Measurements from ENCODE around the gene SYNJ1.
"Not testable (repeated sequence)": the region's sequence is repeated elsewhere in the genome, so short reads cannot be mapped to it uniquely, and the experiment has no call there.

Gene SYNJ1

DNA sequence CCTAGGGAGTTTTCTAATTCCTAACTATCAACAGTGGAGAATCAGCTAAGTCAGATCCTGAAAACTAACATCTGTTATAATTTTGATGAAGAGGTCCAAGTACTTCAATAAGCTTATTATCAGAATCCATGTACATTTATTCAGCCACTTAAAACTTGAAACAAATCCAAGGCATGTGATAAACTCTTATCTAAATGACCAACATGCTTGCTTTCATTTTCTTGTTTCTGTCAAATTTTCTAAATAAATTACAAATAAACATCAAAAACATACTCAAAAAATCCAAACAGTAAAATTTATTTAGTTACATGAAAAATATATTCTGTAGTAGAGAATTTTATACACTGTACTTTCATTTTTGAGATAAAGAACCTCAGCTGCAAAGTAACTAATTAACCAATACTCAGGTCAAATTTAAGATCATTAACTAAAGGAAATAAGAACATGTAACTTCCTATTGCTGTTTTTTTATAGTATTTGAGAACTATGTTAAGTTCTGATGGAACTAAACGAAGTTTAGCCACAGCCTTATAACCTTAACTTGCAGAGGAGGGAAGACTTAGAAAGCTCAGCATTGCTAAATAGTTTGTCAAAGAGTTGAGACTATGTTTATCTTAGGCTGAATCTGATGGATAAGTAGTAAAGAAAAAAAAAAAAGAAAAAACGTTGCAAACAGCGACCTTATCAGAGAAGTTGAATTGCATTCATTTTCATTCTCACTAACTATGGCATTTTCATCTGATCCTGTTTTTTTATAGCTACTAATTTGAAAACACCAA, 44.9 kb downstream of the SYNJ1 start:
- no peak for DNase-seq

DNA sequence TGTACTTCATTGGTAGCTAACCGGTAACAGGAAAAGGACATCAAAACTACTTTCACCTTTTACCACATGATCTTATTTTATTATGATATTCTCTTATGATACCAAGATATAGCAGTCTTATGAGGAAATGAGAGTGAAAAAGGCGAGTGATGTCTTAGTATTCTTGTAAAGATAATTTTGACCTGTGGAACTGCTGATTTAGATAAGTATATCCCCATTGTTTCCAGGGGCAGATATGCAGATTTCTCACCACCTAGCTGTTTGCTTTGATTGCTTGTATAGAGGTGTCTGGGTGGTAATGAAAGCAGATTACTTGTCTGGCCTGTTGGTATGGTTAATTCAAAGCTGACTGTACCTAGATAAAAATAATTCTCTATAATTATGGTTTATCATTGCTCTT, 53.1 kb downstream of the SYNJ1 start:
- DNase-seq, result no peak

DNA sequence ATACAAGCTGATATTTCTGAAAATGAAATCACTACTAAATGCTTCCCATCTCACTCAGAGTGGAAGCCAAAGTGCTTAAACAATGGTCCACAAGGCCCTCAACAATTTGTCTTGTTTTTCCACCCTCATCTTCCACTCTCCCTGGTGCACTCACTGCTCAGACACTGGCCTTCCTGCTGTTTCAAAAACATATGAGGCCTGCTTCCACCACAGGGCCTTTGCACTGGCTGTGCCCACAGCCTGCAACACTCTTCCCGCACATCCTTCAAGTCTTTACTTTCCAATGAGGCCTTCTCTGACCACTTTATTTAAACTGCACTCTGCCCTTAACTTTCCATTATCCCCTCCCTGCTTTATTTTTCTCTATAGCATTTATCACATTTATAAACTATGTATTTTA, 53.8 kb downstream of the SYNJ1 start:
- DNase-seq, result no peak

GRCh38 chr21:32666258-32666657, 61.6 kb downstream of the SYNJ1 start:
- no peak for DNase-seq

- not testable (repeated sequence) for DNase-seq
These were observed 63.7 kb downstream of the SYNJ1 start for GRCh38 chr21:32664095-32664494.

- not testable (repeated sequence) for DNase-seq
These were observed 65.8 kb downstream of the SYNJ1 start for GRCh38 chr21:32661981-32662380.

DNA sequence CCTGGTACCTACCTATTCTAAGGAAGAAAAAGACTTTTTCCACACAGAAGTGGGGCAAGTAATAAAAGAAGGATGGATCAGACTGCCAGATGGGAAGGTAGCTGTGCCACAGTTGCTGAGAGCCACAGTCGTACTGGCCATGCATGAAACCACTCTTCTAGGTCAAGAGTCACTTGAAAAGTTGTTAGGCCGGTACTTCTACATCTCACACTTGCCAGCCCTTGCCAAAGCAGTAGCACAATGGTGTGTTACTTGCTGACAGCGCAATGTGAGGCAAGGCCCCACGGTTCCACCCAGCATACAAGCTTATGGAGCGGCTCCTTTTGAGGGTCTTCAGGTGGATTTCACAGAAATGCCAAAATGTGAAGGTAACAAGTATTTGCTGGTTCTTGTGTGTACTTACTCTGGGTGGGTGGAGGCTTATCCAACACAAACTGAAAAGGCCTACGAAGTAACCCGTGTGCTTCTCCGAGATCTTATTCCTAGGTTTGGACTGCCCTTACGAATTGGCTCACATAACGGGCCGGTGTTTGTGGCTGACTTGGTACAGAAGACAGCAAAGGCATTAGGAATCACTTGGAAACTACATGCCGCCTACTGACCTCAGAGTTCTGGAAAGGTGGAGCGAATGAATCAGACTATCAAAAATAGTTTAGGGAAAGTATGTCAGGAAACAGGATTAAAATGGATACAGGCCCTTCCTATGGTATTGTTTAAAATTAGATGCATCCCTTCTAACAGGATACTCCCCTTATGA, 66.6 kb downstream of the SYNJ1 start:
- DNase-seq, result not testable (repeated sequence)

- no peak for DNase-seq
These were observed 69.3 kb downstream of the SYNJ1 start for GRCh38 chr21:32658524-32658923.

- peak; percentile 61 to 67 for DNase-seq
These were observed 74.4 kb downstream of the SYNJ1 start for GRCh38 chr21:32653326-32653901.

DNA sequence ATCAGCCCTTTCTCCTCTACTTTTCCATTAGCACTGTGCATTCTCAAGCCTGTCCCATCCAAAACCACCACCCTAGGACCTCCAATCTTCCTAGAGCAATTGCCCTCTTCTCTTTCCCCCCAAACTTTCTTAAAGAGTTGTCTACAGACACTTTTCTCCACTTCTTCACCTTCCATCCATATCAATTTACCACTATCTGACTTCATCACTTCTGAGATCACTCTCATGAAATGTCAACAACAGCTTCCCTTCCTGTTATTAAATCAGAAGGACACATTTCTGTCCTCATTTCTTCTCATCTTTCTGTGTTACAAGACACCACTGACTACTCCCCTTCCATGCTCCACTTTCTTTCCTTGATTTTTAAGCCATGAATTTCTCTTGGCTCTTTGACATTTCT, 79.6 kb downstream of the SYNJ1 start:
- no peak for DNase-seq

GRCh38 chr21:32645261-32646182, 82.3 kb downstream of the SYNJ1 start:
- no peak for DNase-seq

DNA sequence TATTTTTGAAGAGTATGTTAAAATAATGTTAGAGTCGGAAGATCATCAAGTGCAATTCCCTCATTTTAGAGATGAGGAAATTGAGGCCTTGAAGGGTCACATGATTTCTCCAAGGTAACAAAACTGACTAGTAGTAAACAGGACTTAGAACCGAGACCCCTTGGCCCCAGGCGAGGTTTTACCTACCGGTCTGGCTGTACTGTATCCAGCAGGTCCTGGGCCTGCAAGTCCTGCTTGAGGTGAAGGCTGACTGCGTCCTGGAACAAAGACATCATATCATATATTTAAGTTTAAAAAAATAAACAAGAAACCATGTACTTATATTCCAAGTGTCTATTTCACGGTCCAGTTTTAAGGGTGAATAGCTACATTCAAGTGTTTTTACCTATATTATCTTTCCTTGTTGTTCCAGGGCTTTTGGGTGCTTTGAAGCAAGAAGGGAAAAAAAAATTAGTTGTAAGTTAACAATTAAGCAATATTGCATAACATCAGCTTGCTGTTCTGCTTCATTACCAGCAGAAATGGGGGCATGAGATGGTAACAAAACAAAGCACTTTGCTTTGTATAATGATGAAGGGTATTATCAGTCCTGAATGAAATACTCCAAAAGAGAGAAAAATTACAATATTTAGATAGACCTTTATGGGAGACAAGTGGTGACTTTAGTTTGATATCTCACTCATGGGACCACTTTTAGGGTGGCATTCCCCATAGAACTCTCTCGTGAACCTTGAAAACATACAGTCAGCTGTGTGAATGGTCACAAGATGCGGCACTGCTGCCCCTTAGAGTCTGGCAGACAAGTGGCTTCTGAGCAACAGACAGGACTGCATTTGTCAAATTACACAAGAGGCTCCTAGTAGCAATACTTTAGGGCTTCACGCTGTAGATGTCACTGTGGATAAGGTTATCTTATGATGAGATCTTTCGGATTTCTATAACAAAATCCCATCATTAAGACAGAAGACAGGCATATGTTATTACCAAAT, 85.8 kb downstream of the SYNJ1 start:
- DNase-seq, result no peak

DNA sequence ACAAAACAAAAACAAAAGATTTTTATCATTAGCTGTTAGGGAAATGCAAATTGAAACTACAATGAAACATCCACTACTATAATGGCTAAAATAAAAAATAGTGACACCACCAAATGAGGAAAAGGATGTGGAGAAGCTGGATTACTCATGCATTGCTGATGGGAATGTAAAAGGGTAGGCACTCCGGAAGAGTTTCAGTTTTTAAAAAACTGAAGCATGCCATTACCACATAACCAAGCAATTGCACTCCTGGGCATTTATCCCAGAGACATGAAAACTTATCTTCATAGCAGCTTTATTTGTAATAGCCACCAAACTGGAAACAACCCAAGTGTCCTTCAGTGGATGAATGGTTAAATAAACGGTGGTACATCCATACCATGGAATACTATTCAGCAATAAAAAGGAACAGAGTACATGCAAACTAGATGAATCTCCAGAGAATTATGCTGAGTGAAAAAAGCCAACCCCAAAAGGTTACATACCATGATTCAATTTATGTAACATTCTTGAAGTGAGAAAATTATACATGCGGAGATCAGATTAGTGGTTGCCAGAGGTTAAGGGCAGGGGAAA, 101.1 kb downstream of the SYNJ1 start:
- no peak for DNase-seq

- DNase-seq, result not testable (repeated sequence)
These were observed 109.6 kb downstream of the SYNJ1 start for GRCh38 chr21:32618218-32618617.

- no peak for DNase-seq
These were observed 114.3 kb downstream of the SYNJ1 start for GRCh38 chr21:32613436-32614043.

DNA sequence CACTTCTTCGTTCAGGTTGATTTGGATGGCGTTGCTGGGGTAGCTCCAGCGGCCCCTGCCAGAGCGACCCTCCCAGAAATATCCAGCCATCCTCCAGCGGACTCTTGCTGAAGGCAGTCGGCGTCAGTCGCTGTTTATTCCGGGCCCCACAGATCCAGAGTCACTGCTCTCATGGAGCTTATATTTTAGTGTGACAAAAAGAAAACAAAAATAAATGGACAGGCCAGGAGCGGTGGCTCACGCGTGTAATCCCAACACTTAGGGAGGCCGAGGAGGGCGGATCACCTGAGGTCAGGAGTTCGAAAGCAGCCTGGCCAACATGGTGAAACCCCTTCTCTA, 114.8 kb downstream of the SYNJ1 start:
- no peak for DNase-seq

DNA sequence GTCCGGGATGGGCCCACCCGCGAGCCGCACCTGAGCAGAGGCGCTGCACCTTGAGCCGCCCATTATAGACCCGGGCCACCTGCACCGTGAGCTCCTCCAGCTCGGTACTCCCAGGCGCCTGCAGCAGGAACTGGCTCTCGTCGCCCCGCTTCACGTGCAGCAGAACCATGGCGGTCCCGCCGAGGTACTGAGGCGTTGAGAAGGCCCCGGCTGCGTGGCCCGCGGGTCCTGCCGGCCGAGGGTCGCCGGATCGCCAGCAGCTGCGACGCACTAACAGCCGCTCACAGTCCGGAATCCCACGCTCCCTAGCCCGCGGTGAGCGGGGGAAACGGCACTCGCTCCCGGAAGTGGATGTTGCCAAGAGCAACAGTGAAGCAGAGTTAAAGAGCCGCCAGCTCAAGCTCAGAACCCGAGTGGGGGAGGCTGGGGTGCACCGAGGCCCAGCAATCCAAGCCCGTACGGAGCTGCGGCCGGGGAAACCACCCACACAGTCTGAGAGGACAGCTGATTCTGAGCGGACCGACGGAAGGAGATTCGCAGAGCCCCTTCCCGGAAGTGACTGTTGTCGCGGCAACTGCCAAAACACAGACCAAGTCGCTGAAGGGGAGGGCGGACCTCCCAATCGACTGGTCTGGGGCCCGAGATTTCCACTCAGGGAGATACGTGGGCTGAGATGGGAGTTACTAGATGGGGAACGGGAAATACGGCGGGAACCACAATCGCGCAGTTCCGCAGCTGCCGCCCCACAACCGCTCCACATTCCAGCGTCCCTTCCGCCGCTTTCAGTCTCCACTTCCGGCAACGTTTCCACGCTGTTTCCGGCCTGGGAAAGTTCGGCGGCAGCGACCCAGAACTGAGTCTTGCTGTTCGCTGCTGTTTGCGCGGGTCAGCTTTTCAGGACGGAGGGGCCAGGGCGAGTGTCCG, 115.5 kb downstream of the SYNJ1 start, which contains the start of gene CFAP298:
Gene CFAP298, minus strand, starts transcription at position 303 of the 924 bp plus-strand sequence. Its CDS starts 134 bp downstream, at position 169.
- DNase-seq, result peak; percentile 90 to 93

DNA sequence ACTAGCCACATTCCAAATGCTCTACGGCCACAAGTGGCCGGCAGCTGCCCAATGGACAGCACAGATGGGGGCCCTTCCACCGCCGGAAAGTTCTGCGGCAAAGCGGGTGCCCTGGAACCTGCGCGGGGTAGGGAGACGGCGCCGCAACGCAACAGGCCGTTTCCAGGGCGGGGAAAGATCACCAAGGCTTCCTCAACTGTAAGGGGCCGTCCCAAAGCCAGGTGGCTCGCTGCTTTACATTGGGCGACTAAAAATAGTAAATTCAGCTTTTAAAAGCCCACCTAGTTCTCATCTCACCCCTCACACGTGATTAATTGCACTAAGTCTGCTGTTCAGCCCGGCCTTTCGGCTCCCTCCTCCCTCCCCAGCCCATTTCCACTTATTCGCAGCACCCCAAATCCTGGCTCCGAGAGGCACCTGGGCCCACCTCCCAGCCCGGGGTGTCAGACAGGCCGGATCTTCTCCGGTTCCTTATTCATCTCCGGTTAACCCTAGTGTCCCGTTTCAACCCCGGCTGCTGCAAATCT, 116.3 kb downstream of the SYNJ1 start:
- DNase-seq, result peak; percentile 50 to 57

DNA sequence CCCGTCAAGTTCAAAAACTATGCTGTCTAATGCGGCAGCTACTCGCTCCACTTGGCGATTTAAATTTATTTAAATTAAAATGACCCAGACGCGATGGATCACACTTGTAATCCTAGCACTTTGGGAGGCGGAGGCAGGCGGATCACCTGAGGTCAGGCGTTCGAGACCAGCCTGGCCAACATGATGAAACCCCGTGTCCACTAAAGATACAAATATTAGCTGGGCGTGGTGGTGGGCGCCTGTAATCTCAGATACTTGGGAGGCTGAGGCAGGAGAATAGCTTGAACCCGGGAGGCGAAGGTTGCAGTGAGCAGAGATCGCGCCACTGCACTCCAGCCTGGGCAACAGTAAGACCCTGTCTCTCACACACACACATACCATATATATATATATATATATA, 116.9 kb downstream of the SYNJ1 start:
- not testable (repeated sequence) for DNase-seq

Measured in Kasumi-1 (cell line).